GM12878 (cell line): ENCODE measurements around the gene MTA3. TPM values are rescaled to one million over a fixed set of nuclear protein-coding genes. Genes with fewer than 3 reads are reported as not detected.
"Not testable (repeated sequence)": the region's sequence is repeated elsewhere in the genome, so short reads cannot be mapped to it uniquely, and the experiment has no call there.

Experiments used
- ATAC-seq: fragments of 200-7000 bp; cut with Tn5 transposase; 3 replicates; pipeline ENCODE4 v1.9.1; 2020; ENCODE audit warnings: mild to moderate bottlenecking, moderate library complexity
- BruUV-seq: library from RNA; stranded (reverse); fragments of 400-500 nt; replicated peaks from 2 replicates; lab custom pipeline; 2021; lab: Mats Ljungman, UMichigan
- CTCF ChIA-PET: fragments of 300-600 bp; sonication (Branson Sonifier 250); formaldehyde crosslinking; extraction: SDS; loops from one replicate; lab custom pipeline; 2021; ENCODE audit warnings: inconsistent platforms; lab: Yijun Ruan, JAX
- POLR2A ChIA-PET: fragments of 350-600 bp; formaldehyde crosslinking; extraction: SDS; loops from one replicate; lab custom pipeline; 2021; ENCODE audit warnings: inconsistent platforms; lab: Charles Lee
- RAD21 ChIA-PET: fragments of 300-600 bp; sonication (Branson Sonifier 250); formaldehyde crosslinking; loops from one replicate; lab custom pipeline; 2023; ENCODE audit warnings: antibody characterized with exemption; ENCODE audit not compliant: unreplicated experiment; lab: Charles Lee
- SMC1A ChIA-PET: fragments of 300-600 bp; sonication (Branson Sonifier 250); formaldehyde crosslinking; loops from one replicate; lab custom pipeline; 2023; ENCODE audit not compliant: unreplicated experiment, uncharacterized antibody; lab: Charles Lee
- DNase-seq: peaks from one replicate; pipeline ENCODE4 v3.0.0-alpha.2; 2011; ENCODE audit warnings: low read depth, low spot score
- FAIRE-seq: peaks from 3 replicates; lab custom pipeline; 2011; peaks lifted over from hg19 to GRCh38; lab: Jason Lieb, UNC
- H2AFZ ChIP-seq: 2 replicates; pipeline ENCODE4 v1.6.0; 2011; ENCODE audit warnings: low read depth, low read length, control low read depth; ENCODE audit not compliant: control insufficient read depth
- H3K27ac ChIP-seq: 2 replicates; pipeline ENCODE4 v1.5.1; 2011; ENCODE audit warnings: control low read depth; ENCODE audit not compliant: control insufficient read depth, insufficient read depth
- H3K27me3 ChIP-seq, 2 experiments: replicated peaks in 1 of 2; 2 replicates each; pipeline versions ENCODE4 v1.6.0 to v1.6.1; 2011; ENCODE audit warnings: low read length in 1 of 2; ENCODE audit not compliant: control insufficient read depth in 2 of 2, insufficient read depth in 2 of 2
- H3K36me3 ChIP-seq, 2 experiments: 2 replicates each; pipeline ENCODE4 v1.5.1; 2011; ENCODE audit warnings: low read length in 1 of 2; ENCODE audit not compliant: control insufficient read depth in 2 of 2, insufficient read depth in 2 of 2
- H3K4me1 ChIP-seq: 2 replicates; pipeline ENCODE4 v1.6.1; 2011; ENCODE audit warnings: mild to moderate bottlenecking, low read length, moderate library complexity, mixed read lengths; ENCODE audit not compliant: control insufficient read depth, insufficient read depth
- H3K4me2 ChIP-seq: 2 replicates; pipeline ENCODE4 v1.6.0; 2011; ENCODE audit warnings: control low read depth; ENCODE audit not compliant: control insufficient read depth, insufficient read depth
- H3K4me3 ChIP-seq: fragments of 200-600 bp; sonication (generic); 2 replicates; pipeline ENCODE4 v1.5.1; 2016
- H3K79me2 ChIP-seq: 2 replicates; pipeline ENCODE4 v1.6.0; 2011; ENCODE audit warnings: low read length; ENCODE audit not compliant: control insufficient read depth, insufficient read depth
- H3K9ac ChIP-seq: 2 replicates; pipeline ENCODE4 v1.8.0; 2011; ENCODE audit warnings: low read length, control low read depth, mixed read lengths; ENCODE audit not compliant: control insufficient read depth, insufficient read depth
- H3K9me3 ChIP-seq: replicated peaks from 3 replicates; pipeline ENCODE4 v1.5.1; 2011; ENCODE audit warnings: mild to moderate bottlenecking, low read length; ENCODE audit not compliant: control insufficient read depth, insufficient read depth
- H4K20me1 ChIP-seq: 2 replicates; pipeline ENCODE4 v1.6.0; 2011; ENCODE audit not compliant: control insufficient read depth, insufficient read depth
- ASH2L ChIP-seq: fragments of 300-600, 200-600 bp; sonication (generic); IDR thresholded peaks from 2 replicates; pipeline ENCODE4 v1.6.1; 2017; ENCODE audit warnings: low read depth, mild to moderate bottlenecking, borderline replicate concordance
- BHLHE40 ChIP-seq, 2 experiments: fragments of 450-650 bp in 1 of 2; IDR thresholded peaks; 2 replicates each; pipeline ENCODE4 v1.6.1; 2011 to 2017; ENCODE audit warnings: low read depth in 2 of 2, borderline replicate concordance in 1 of 2, improper control_type of control experiment in 1 of 2, low read length in 1 of 2, mild to moderate bottlenecking in 1 of 2
- BMI1 ChIP-seq: fragments of 450-650 bp; IDR thresholded peaks from 2 replicates; pipeline ENCODE4 v1.6.1; 2016; ENCODE audit warnings: mild to moderate bottlenecking, moderate library complexity, borderline replicate concordance
- CEBPB ChIP-seq, 2 experiments: fragments of 150-350 bp in 1 of 2; IDR thresholded peaks; 2 replicates each; pipeline ENCODE4 v1.6.1; 2012 to 2014; ENCODE audit warnings: low read depth in 2 of 2, low read length in 2 of 2, borderline replicate concordance in 1 of 2, inconsistent platforms in 1 of 2
- FOXK2 ChIP-seq: fragments of 450-650 bp; IDR thresholded peaks from 2 replicates; pipeline ENCODE4 v1.6.1; 2017; ENCODE audit warnings: mild to moderate bottlenecking, moderate library complexity
- IKZF2 ChIP-seq, 2 experiments: fragments of 450-650 bp; IDR thresholded peaks; 2 replicates each; pipeline ENCODE4 v1.6.1; 2017; ENCODE audit warnings: mild to moderate bottlenecking in 2 of 2, moderate library complexity in 2 of 2
- MXI1 ChIP-seq: fragments of 150-350 bp; IDR thresholded peaks from 2 replicates; pipeline ENCODE4 v1.6.1; 2011; ENCODE audit warnings: low read depth, mild to moderate bottlenecking, inconsistent platforms, low read length, improper control_type of control experiment
- POLR2AphosphoS2 ChIP-seq: IDR thresholded peaks from 2 replicates; pipeline ENCODE4 v1.6.1; 2011; ENCODE audit warnings: low read depth, mild to moderate bottlenecking, low read length, improper control_type of control experiment, moderate library complexity
- SMAD1 ChIP-seq: fragments of 450-650 bp; IDR thresholded peaks from 2 replicates; pipeline ENCODE4 v1.6.1; 2018; ENCODE audit warnings: mild to moderate bottlenecking, low read depth; ENCODE audit not compliant: partially characterized antibody
- ZNF622 ChIP-seq: fragments of 450-650 bp; IDR thresholded peaks from 2 replicates; pipeline ENCODE4 v1.6.1; 2017; ENCODE audit warnings: mild to moderate bottlenecking, inconsistent platforms
- WGBS: methylation state at CpG from one replicate; pipeline ENCODE4 v1.1.6; 2016; ENCODE audit warnings: low lambda C conversion rate; ENCODE audit not compliant: insufficient replicate concordance, insufficient coverage; ENCODE audit errors: missing lambda C conversion rate; 5-methylcytosine and 5-hydroxymethylcytosine counted together
- in situ Hi-C: fragments of 300-500 bp; cut with MboI; formaldehyde crosslinking; loops from 9 replicates; pipeline ENCODE4 v1.14.3; 2018; ENCODE audit warnings: mixed read lengths
- intact Hi-C: fragments of 100-400 bp; cut with micrococcal nuclease; formaldehyde crosslinking; loops from one replicate; pipeline ENCODE4 v1.14.2; 2022; ENCODE audit not compliant: unreplicated experiment
- polyA plus RNA-seq, 11 experiments: library from polyadenylated mRNA; depleted of rRNA in 4 of 11; unstranded in 6 of 11; stranded (reverse) in 5 of 11; fragments of >200 nt; fragmentation: Nextera tagmentation in 4 of 11; fragmentation: Illumina TruSeq in 1 of 11; extraction: Ambion mirVana in 4 of 11; extraction: Trizol in 1 of 11; gene quantifications; 1 replicate in 1 of 11; 2 replicates in 10 of 11; pipeline versions ENCODE4 v1.2.1 to v1.2.3, GENCODE V29; 2011 to 2016; ENCODE audit warnings: inconsistent platforms in 2 of 11, missing spikeins in 2 of 11, low read depth in 1 of 11
- total RNA-seq, 4 experiments: library from RNA; depleted of rRNA in 3 of 4; stranded (reverse); fragments of >200 nt in 3 of 4; fragmentation: Illumina TruSeq in 1 of 4; extraction: Trizol in 1 of 4; gene quantifications; 2 replicates each; pipeline versions ENCODE4 v1.2.1 to v1.2.3, GENCODE V29; 2013 to 2021
- TF ChIP-seq, protein P1 (sequence below): IDR thresholded peaks from 2 replicates; pipeline ENCODE4 v1.6.1; 2012; ENCODE audit warnings: low read length, inconsistent platforms
- TF ChIP-seq, protein P2 (sequence below), 3 experiments: IDR thresholded peaks in 2 of 3; conservative IDR thresholded peaks in 1 of 3; 2 replicates each; pipeline ENCODE4 v1.5.1; 2011; ENCODE audit warnings: low read depth in 3 of 3, low read length in 3 of 3, mild to moderate bottlenecking in 3 of 3, control low read depth in 2 of 3, moderate library complexity in 2 of 3, inconsistent platforms in 1 of 3, mixed read lengths in 1 of 3; ENCODE audit not compliant: control insufficient read depth in 2 of 3, insufficient read depth in 1 of 3; ENCODE audit errors: extremely low read depth in 1 of 3

The MTA3 gene
- total and polyA plus RNA-seq, 10 of the 15 experiments (the other 5 are each of a cell fraction or from before 2014, with no cell fraction given) = 17.6 to 45.5 (median 26.5) TPM

DNA sequence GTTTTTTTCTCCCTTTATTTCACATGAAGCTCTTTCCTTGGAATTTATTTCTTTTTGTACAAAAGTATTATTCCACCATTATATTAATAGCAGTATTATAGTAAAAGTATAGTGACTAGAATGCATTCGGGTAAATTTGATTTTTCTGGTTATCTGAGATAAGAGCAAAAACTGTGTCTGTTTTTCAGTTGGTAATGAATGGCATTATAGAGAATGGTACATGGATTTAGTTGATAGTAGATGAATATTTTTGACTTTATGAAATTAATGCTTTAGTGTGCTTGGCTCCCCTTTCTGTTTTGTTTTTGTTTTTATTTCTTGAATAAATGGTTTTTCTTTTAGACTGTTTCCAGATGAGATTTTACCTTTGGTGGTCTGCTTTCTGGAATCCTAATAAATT lies 71.8 kb downstream of the MTA3 start (continued):
- no peak for TF ChIP-seq BMI1
- TF ChIP-seq IKZF2 (IDR thresholded peaks at IDR 0.05) = no peak
- no peak for TF ChIP-seq FOXK2

- H3K9ac ChIP-seq, H3K9me3 ChIP-seq, H3K27ac ChIP-seq, FAIRE-seq, ATAC-seq, H2AFZ ChIP-seq, H3K79me2 ChIP-seq, DNase-seq, BruUV-seq, CTCF ChIA-PET, intact Hi-C loops, in situ Hi-C loops, H3K4me3 ChIP-seq, H3K27me3 ChIP-seq, H3K4me2 ChIP-seq, H4K20me1 ChIP-seq, H3K36me3 ChIP-seq, H3K4me1 ChIP-seq: not testable (repeated sequence)
- ChIA-PET RAD21 (interaction anchor here (0.7 kb wide), 1 partner anchor 19 kb away, joined by 3 read pairs; no protein-coding TSS in a partner anchor), POLR2A (interaction anchor here (0.9 kb wide), 1 partner anchor 13 kb away, joined by 5 read pairs; no protein-coding TSS in a partner anchor), SMC1A (interaction anchor here (1.5 to 1.8 kb wide), 2 partner anchors 13 to 22 kb away, joined by 4 to 5 read pairs; no protein-coding TSS in a partner anchor)
- WGBS = 100% methylated on average over 2 of the region's 2 CpGs
These were observed 73.9 kb downstream of the MTA3 start for GRCh38 chr2:42642371-42642770.

DNA sequence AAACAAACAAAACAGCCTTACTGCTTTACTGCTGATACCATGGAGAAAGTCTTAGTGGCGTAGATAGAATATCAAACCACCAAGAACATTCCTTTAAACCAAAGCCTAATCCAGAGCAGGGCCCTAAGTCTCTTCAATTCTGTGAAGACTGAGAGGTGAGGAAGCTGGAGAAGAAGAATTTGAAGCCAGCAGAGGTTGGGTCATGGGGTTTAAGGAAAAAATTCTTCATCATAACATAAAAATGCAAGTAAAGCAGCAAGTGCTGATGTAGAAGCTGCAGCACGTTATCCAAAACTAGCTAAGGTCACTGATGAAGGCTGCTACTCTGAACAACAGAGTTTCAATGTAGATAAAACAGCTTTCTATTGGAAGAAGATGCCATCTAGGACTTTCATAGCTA lies 77.1 kb downstream of the MTA3 start:
- no peak for ATAC-seq
- H2AFZ ChIP-seq = no peak overlapping the region
- ChIA-PET RAD21 (interaction anchor here (0.8 to 1.2 kb wide), 2 partner anchors 11 to 70 kb away, joined by 3 read pairs; no protein-coding TSS in a partner anchor), CTCF (interaction anchor here (0.7 to 1.8 kb wide), 2 partner anchors 18 to 45 kb away, joined by 3 to 9 read pairs; no protein-coding TSS in a partner anchor), POLR2A (no interaction called here), SMC1A (interaction anchor here (0.8 kb wide), 2 partner anchors 18 to 128 kb away, joined by 3 to 4 read pairs; no protein-coding TSS in a partner anchor)
- no peaks in the 10 kb centered on the region for H3K27me3 ChIP-seq
- no peaks in the 10 kb centered on the region for H3K79me2 ChIP-seq
- no peak overlapping the region for H3K4me3 ChIP-seq
- intact Hi-C loops (no loop called here), in situ Hi-C loops (no loop called here)
- no peaks in the 10 kb centered on the region for H3K9me3 ChIP-seq
- H3K9ac ChIP-seq = no peak overlapping the region
- no TSS peak for BruUV-seq
- H3K36me3 ChIP-seq = peaks cover 0 to 8% of the 10 kb centered on the region in 2 experiments
- FAIRE-seq = no peak
- no peak overlapping the region for H3K27ac ChIP-seq
- DNase-seq = no peak
- WGBS = 96% methylated on average over 2 of the region's 2 CpGs
- H4K20me1 ChIP-seq = no peaks in the 10 kb centered on the region
- no peaks in the 10 kb centered on the region for H3K4me1 ChIP-seq
- no peak overlapping the region for H3K4me2 ChIP-seq
- TF ChIP-seq ZNF622 = no peak
- TF ChIP-seq, protein P1, sequence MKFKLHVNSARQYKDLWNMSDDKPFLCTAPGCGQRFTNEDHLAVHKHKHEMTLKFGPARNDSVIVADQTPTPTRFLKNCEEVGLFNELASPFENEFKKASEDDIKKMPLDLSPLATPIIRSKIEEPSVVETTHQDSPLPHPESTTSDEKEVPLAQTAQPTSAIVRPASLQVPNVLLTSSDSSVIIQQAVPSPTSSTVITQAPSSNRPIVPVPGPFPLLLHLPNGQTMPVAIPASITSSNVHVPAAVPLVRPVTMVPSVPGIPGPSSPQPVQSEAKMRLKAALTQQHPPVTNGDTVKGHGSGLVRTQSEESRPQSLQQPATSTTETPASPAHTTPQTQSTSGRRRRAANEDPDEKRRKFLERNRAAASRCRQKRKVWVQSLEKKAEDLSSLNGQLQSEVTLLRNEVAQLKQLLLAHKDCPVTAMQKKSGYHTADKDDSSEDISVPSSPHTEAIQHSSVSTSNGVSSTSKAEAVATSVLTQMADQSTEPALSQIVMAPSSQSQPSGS = no peak
- TF ChIP-seq BHLHE40 (IDR thresholded peaks at IDR 0.05; ENCODE audit: borderline replicate concordance in 1 of 2, low read depth in 2 of 2, low read length in 1 of 2) = no peak
- no peak for TF ChIP-seq CEBPB (IDR thresholded peaks at IDR 0.05; ENCODE audit: borderline replicate concordance in 1 of 2, low read depth in 2 of 2, low read length in 2 of 2)
- TF ChIP-seq, protein P2, sequence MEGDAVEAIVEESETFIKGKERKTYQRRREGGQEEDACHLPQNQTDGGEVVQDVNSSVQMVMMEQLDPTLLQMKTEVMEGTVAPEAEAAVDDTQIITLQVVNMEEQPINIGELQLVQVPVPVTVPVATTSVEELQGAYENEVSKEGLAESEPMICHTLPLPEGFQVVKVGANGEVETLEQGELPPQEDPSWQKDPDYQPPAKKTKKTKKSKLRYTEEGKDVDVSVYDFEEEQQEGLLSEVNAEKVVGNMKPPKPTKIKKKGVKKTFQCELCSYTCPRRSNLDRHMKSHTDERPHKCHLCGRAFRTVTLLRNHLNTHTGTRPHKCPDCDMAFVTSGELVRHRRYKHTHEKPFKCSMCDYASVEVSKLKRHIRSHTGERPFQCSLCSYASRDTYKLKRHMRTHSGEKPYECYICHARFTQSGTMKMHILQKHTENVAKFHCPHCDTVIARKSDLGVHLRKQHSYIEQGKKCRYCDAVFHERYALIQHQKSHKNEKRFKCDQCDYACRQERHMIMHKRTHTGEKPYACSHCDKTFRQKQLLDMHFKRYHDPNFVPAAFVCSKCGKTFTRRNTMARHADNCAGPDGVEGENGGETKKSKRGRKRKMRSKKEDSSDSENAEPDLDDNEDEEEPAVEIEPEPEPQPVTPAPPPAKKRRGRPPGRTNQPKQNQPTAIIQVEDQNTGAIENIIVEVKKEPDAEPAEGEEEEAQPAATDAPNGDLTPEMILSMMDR (IDR thresholded peaks at IDR 0.05 in 2 of 3, conservative IDR thresholded peaks at IDR 0.05 in 1 of 3; ENCODE audit: control insufficient read depth in 2 of 3, extremely low read depth in 1 of 3, insufficient read depth in 1 of 3, low read depth in 3 of 3, low read length in 3 of 3) = no peak
- TF ChIP-seq POLR2AphosphoS2 = no peak
- no peak for TF ChIP-seq MXI1
- TF ChIP-seq SMAD1 = no peak
- no peak for TF ChIP-seq ASH2L
